GM12874 (cell line): Measurements from ENCODE around the gene FLRT2.

Experiments used
- CTCF ChIP-seq: IDR thresholded peaks from 2 replicates; pipeline ENCODE4 v1.5.1; 2011; ENCODE audit warnings: low read depth, mild to moderate bottlenecking, control low read depth, low read length, moderate library complexity; ENCODE audit not compliant: insufficient read depth

FLRT2 gene

GRCh38 chr14:85508863-85509262 lies 21.1 kb upstream of the FLRT2 start:
- no peak for TF ChIP-seq CTCF

- no peak for TF ChIP-seq CTCF
Measured at GRCh38 chr14:85512451-85512850, 17.5 kb upstream of the FLRT2 start.

- no peak for TF ChIP-seq CTCF
Measured at GRCh38 chr14:85514487-85514886, 15.5 kb upstream of the FLRT2 start.

GRCh38 chr14:85516239-85517113 lies 13.5 kb upstream of the FLRT2 start:
- TF ChIP-seq CTCF: no peak

- no peak for TF ChIP-seq CTCF
Measured at GRCh38 chr14:85517114-85517688, 12.7 kb upstream of the FLRT2 start.

GRCh38 chr14:85519661-85520305 lies 10.2 kb upstream of the FLRT2 start:
- no peak for TF ChIP-seq CTCF

- TF ChIP-seq CTCF: no peak
Measured at GRCh38 chr14:85520581-85520980, 9.4 kb upstream of the FLRT2 start.
